ENCODE results near the gene CAP1. TPM values are rescaled to one million over a fixed set of nuclear protein-coding genes. Genes with fewer than 3 reads are reported as not detected.

The CAP1 gene
- total and polyA plus RNA-seq, 12 donors: 25.2 to 157 (median 55.8) TPM

GRCh38 chr1:40053138-40053887 is 12.8 kb downstream of the CAP1 start:
- Histone ChIP-seq H3K27ac (peak overlapping the region in 4 of 10 donors; percentile 1 to 56 (median 35)), H3K27me3 (no peaks in the 10 kb centered on the region), H3K36me3 (peaks cover 0 to 68% (median 0%) of the 10 kb centered on the region in 9 donors), H3K9me3 (no peaks in the 10 kb centered on the region), H3K4me3 (no peak overlapping the region), H3K4me1 (peaks cover 5 to 100% (median 79%) of the 10 kb centered on the region in 9 donors)
- TF ChIP-seq, protein P1, sequence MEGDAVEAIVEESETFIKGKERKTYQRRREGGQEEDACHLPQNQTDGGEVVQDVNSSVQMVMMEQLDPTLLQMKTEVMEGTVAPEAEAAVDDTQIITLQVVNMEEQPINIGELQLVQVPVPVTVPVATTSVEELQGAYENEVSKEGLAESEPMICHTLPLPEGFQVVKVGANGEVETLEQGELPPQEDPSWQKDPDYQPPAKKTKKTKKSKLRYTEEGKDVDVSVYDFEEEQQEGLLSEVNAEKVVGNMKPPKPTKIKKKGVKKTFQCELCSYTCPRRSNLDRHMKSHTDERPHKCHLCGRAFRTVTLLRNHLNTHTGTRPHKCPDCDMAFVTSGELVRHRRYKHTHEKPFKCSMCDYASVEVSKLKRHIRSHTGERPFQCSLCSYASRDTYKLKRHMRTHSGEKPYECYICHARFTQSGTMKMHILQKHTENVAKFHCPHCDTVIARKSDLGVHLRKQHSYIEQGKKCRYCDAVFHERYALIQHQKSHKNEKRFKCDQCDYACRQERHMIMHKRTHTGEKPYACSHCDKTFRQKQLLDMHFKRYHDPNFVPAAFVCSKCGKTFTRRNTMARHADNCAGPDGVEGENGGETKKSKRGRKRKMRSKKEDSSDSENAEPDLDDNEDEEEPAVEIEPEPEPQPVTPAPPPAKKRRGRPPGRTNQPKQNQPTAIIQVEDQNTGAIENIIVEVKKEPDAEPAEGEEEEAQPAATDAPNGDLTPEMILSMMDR (IDR thresholded peaks at IDR 0.05): no peak
- WGBS, 2 donors: 70 to 81% methylated on average over 11 of the region's 11 CpGs
- peak in 1 of 2 donors; percentile 30 for DNase-seq
- peak in 2 of 8 donors; percentile 36 to 55 for ATAC-seq
- intact Hi-C loops (cut with DNase I): no loop called here

GRCh38 chr1:40056519-40057309 is 16.2 kb downstream of the CAP1 start:
- no peak for DNase-seq
- no peak overlapping the region for H3K4me3 ChIP-seq
- peaks cover 17 to 100% (median 89%) of the 10 kb centered on the region in 9 donors for H3K4me1 ChIP-seq
- TF ChIP-seq, protein P1 (IDR thresholded peaks at IDR 0.05): no peak
- intact Hi-C loops (cut with DNase I): no loop called here
- no peaks in the 10 kb centered on the region for H3K27me3 ChIP-seq
- no peaks in the 10 kb centered on the region for H3K9me3 ChIP-seq
- peak overlapping the region in 4 of 10 donors; percentile 43 to 76 (median 62) for H3K27ac ChIP-seq
- 94 to 97% methylated on average over 5 of the region's 5 CpGs for WGBS, 2 donors
- peaks cover 0 to 56% (median 11%) of the 10 kb centered on the region in 9 donors for H3K36me3 ChIP-seq
- ATAC-seq: no peak

- Histone ChIP-seq H3K27me3 (no peaks in the 10 kb centered on the region), H3K4me1 (peaks cover 17 to 100% (median 86%) of the 10 kb centered on the region in 9 donors), H3K36me3 (peaks cover 0 to 56% (median 18%) of the 10 kb centered on the region in 9 donors), H3K9me3 (no peaks in the 10 kb centered on the region), H3K27ac (peak overlapping the region in 6 of 10 donors; percentile 43 to 78 (median 68)), H3K4me3 (no peak overlapping the region)
- DNase-seq: no peak
- 55 to 58% methylated on average over 1 of the region's 1 CpG for WGBS, 2 donors
- TF ChIP-seq, protein P1 (IDR thresholded peaks at IDR 0.05): no peak
- intact Hi-C loops (cut with DNase I): loop anchor here in 1 of 10 donors (2.0 kb wide), 1 partner anchor 17 kb away; the partner anchor contains the start of gene CAP1
- peak in 1 of 8 donors; percentile 26 for ATAC-seq
Measured at GRCh38 chr1:40057310-40058030, 16.9 kb downstream of the CAP1 start.

- intact Hi-C loops (cut with DNase I): loop anchor here in 1 of 10 donors (2.0 kb wide), 1 partner anchor 17 kb away; the partner anchor contains the start of gene CAP1
- no peaks in the 10 kb centered on the region for H3K27me3 ChIP-seq
- WGBS, 2 donors: 93 to 94% methylated on average over 1 of the region's 1 CpG
- H3K36me3 ChIP-seq: peaks cover 0 to 62% (median 21%) of the 10 kb centered on the region in 9 donors
- H3K9me3 ChIP-seq: no peaks in the 10 kb centered on the region
- TF ChIP-seq, protein P1 (IDR thresholded peaks at IDR 0.05): no peak
- no peak overlapping the region for H3K4me3 ChIP-seq
- peak overlapping the region in 8 of 10 donors; percentile 45 to 78 (median 63) for H3K27ac ChIP-seq
- H3K4me1 ChIP-seq: peaks cover 17 to 97% (median 85%) of the 10 kb centered on the region in 9 donors
- no peak for ATAC-seq
- no peak for DNase-seq
Measured at GRCh38 chr1:40058097-40058452, 17.5 kb downstream of the CAP1 start.
